T-helper 2 cell treated with Interferon-gamma antibody and Interleukin-4, amounts not matched to agents 5 μg/mL and 100 μg/mL, for 36 hours (primary cell): ENCODE results near the gene FAM200A.
"Not testable (repeated sequence)": the region's sequence is repeated elsewhere in the genome, so short reads cannot be mapped to it uniquely, and the experiment has no call there.

Experiments used
- DNase-seq: peaks from one replicate; pipeline ENCODE4 v3.0.0; 2021; ENCODE audit warnings: low spot score
- H3K27ac Mint-ChIP-seq: one replicate; pipeline ENCODE4 v1.8.0; 2021; ENCODE audit warnings: mild to moderate bottlenecking, mixed read lengths
- H3K27me3 Mint-ChIP-seq: one replicate; pipeline ENCODE4 v1.8.0; 2021; ENCODE audit warnings: low read depth, mixed read lengths
- H3K36me3 Mint-ChIP-seq: one replicate; pipeline ENCODE4 v1.8.0; 2021; ENCODE audit warnings: low read depth, mixed read lengths
- H3K4me1 Mint-ChIP-seq: one replicate; pipeline ENCODE4 v1.8.0; 2021; ENCODE audit warnings: low read depth, mixed read lengths
- H3K4me3 Mint-ChIP-seq: one replicate; pipeline ENCODE4 v1.8.0; 2022; ENCODE audit warnings: mild to moderate bottlenecking, moderate library complexity, mixed read lengths
- H3K9me3 Mint-ChIP-seq: one replicate; pipeline ENCODE4 v1.8.0; 2021; ENCODE audit warnings: mixed read lengths

Gene FAM200A

GRCh38 chr7:99551767-99552463 is at the start of gene FAM200A:
TSS of gene FAM200A (minus strand) at chr7:99552114. CDS start at chr7:99548407, 3,707 bp downstream.
- H3K36me3 Mint-ChIP-seq, result peaks cover 47% of the 10 kb centered on the region
- peak within 1 kb of the TSS; percentile 85 for H3K27ac Mint-ChIP-seq
- H3K4me3 Mint-ChIP-seq, result peak within 1 kb of the TSS; percentile 93
- H3K4me1 Mint-ChIP-seq, result peaks cover 15% of the 10 kb centered on the region
- no peaks in the 10 kb centered on the region for H3K27me3 Mint-ChIP-seq
- DNase-seq, result peak; percentile 78
- peaks cover 20% of the 10 kb centered on the region for H3K9me3 Mint-ChIP-seq

- DNase-seq, result peak; percentile 1
- H3K4me3 Mint-ChIP-seq, result no peak overlapping the region
- no peaks in the 10 kb centered on the region for H3K9me3 Mint-ChIP-seq
- no peaks in the 10 kb centered on the region for H3K27me3 Mint-ChIP-seq
- no peaks in the 10 kb centered on the region for H3K36me3 Mint-ChIP-seq
- H3K4me1 Mint-ChIP-seq, result peaks cover 4% of the 10 kb centered on the region
- H3K27ac Mint-ChIP-seq, result no peak overlapping the region
Observed at GRCh38 chr7:99599836-99600235, 47.9 kb upstream of the FAM200A start.

- H3K9me3 Mint-ChIP-seq, result no peaks in the 10 kb centered on the region
- peaks cover 2% of the 10 kb centered on the region for H3K4me1 Mint-ChIP-seq
- H3K27me3 Mint-ChIP-seq, result no peaks in the 10 kb centered on the region
- H3K4me3 Mint-ChIP-seq, result no peak within 1 kb of the TSS
- H3K27ac Mint-ChIP-seq, result no peak within 1 kb of the TSS
- peak; percentile 7 for DNase-seq
- no peaks in the 10 kb centered on the region for H3K36me3 Mint-ChIP-seq
Observed at GRCh38 chr7:99597762-99598501, 46.0 kb upstream of the FAM200A start, which contains the start of gene TMEM225B. TSS of gene TMEM225B (plus strand) at chr7:99598267. CDS start at chr7:99604389, 6,122 bp downstream.

GRCh38 chr7:99596408-99596955 is 44.6 kb upstream of the FAM200A start:
- Mint-ChIP-seq H3K4me3 (no peak overlapping the region), H3K36me3 (no peaks in the 10 kb centered on the region), H3K9me3 (no peaks in the 10 kb centered on the region), H3K4me1 (no peaks in the 10 kb centered on the region), H3K27ac (no peak overlapping the region), H3K27me3 (no peaks in the 10 kb centered on the region)
- DNase-seq, result no peak

GRCh38 chr7:99594948-99595745 is 43.2 kb upstream of the FAM200A start:
- Mint-ChIP-seq H3K4me1 (no peaks in the 10 kb centered on the region), H3K4me3 (no peak overlapping the region), H3K27ac (no peak overlapping the region), H3K9me3 (no peaks in the 10 kb centered on the region), H3K36me3 (no peaks in the 10 kb centered on the region), H3K27me3 (no peaks in the 10 kb centered on the region)
- DNase-seq, result no peak

- no peak for DNase-seq
- Mint-ChIP-seq H3K27ac (no peak overlapping the region), H3K4me1 (no peaks in the 10 kb centered on the region), H3K9me3 (no peaks in the 10 kb centered on the region), H3K4me3 (no peak overlapping the region), H3K27me3 (no peaks in the 10 kb centered on the region), H3K36me3 (no peaks in the 10 kb centered on the region)
Observed at GRCh38 chr7:99588868-99589267, 37.0 kb upstream of the FAM200A start.

GRCh38 chr7:99580778-99581332 is 28.9 kb upstream of the FAM200A start:
- DNase-seq, H3K4me1 Mint-ChIP-seq, H3K36me3 Mint-ChIP-seq, H3K9me3 Mint-ChIP-seq, H3K27me3 Mint-ChIP-seq, H3K27ac Mint-ChIP-seq: not testable (repeated sequence)
- peak overlapping the region; percentile 68 for H3K4me3 Mint-ChIP-seq

GRCh38 chr7:99579956-99580777 is 28.3 kb upstream of the FAM200A start:
- no peaks in the 10 kb centered on the region for H3K9me3 Mint-ChIP-seq
- DNase-seq, result no peak

GRCh38 chr7:99579281-99579955 is 27.5 kb upstream of the FAM200A start:
- no peak for DNase-seq
- Mint-ChIP-seq H3K27ac (no peak overlapping the region), H3K4me3 (peak overlapping the region; percentile 68), H3K27me3 (no peaks in the 10 kb centered on the region), H3K36me3 (peaks cover 3% of the 10 kb centered on the region), H3K9me3 (no peaks in the 10 kb centered on the region), H3K4me1 (peaks cover 8% of the 10 kb centered on the region)

More at GRCh38 chr7:99579956-99580777, 28.3 kb upstream of the FAM200A start:
- no peaks in the 10 kb centered on the region for H3K27me3 Mint-ChIP-seq
- H3K4me3 Mint-ChIP-seq, result peak overlapping the region; percentile 68
- peaks cover 8% of the 10 kb centered on the region for H3K4me1 Mint-ChIP-seq
- no peak overlapping the region for H3K27ac Mint-ChIP-seq
- H3K36me3 Mint-ChIP-seq, result no peaks in the 10 kb centered on the region

- Mint-ChIP-seq H3K4me1 (peaks cover 7% of the 10 kb centered on the region), H3K9me3 (no peaks in the 10 kb centered on the region), H3K4me3 (no peak overlapping the region), H3K27ac (no peak overlapping the region), H3K36me3 (peaks cover 29% of the 10 kb centered on the region), H3K27me3 (no peaks in the 10 kb centered on the region)
- no peak for DNase-seq
Observed at GRCh38 chr7:99576251-99576650, 24.3 kb upstream of the FAM200A start.

- Mint-ChIP-seq H3K4me3 (no peak overlapping the region), H3K4me1 (no peaks in the 10 kb centered on the region), H3K27ac (no peak overlapping the region), H3K36me3 (peaks cover 48% of the 10 kb centered on the region), H3K27me3 (no peaks in the 10 kb centered on the region), H3K9me3 (no peaks in the 10 kb centered on the region)
- DNase-seq, result no peak
Observed at GRCh38 chr7:99573257-99573656, 21.3 kb upstream of the FAM200A start.

- Mint-ChIP-seq H3K4me3 (no peak overlapping the region), H3K4me1 (no peaks in the 10 kb centered on the region), H3K27me3 (no peaks in the 10 kb centered on the region), H3K9me3 (no peaks in the 10 kb centered on the region), H3K27ac (no peak overlapping the region), H3K36me3 (peaks cover 50% of the 10 kb centered on the region)
- no peak for DNase-seq
Observed at GRCh38 chr7:99571768-99572167, 19.9 kb upstream of the FAM200A start.
